GM12878 (cell line): Measurements from ENCODE around the gene CACNA1B. TPM values are rescaled to one million over a fixed set of nuclear protein-coding genes. Genes with fewer than 3 reads are reported as not detected.

Experiments
- ATAC-seq: fragments of 200-7000 bp; cut with Tn5 transposase; 3 replicates; pipeline ENCODE4 v1.9.1; 2020; ENCODE audit warnings: mild to moderate bottlenecking, moderate library complexity
- BruUV-seq: library from RNA; stranded (reverse); fragments of 400-500 nt; replicated peaks from 2 replicates; lab custom pipeline; 2021; lab: Mats Ljungman, UMichigan
- CTCF ChIA-PET: fragments of 300-600 bp; sonication (Branson Sonifier 250); formaldehyde crosslinking; extraction: SDS; loops from one replicate; lab custom pipeline; 2021; ENCODE audit warnings: inconsistent platforms; lab: Yijun Ruan, JAX
- POLR2A ChIA-PET: fragments of 350-600 bp; formaldehyde crosslinking; extraction: SDS; loops from one replicate; lab custom pipeline; 2021; ENCODE audit warnings: inconsistent platforms; lab: Charles Lee
- RAD21 ChIA-PET: fragments of 300-600 bp; sonication (Branson Sonifier 250); formaldehyde crosslinking; loops from one replicate; lab custom pipeline; 2023; ENCODE audit warnings: antibody characterized with exemption; ENCODE audit not compliant: unreplicated experiment; lab: Charles Lee
- SMC1A ChIA-PET: fragments of 300-600 bp; sonication (Branson Sonifier 250); formaldehyde crosslinking; loops from one replicate; lab custom pipeline; 2023; ENCODE audit not compliant: unreplicated experiment, uncharacterized antibody; lab: Charles Lee
- DNase-seq: peaks from one replicate; pipeline ENCODE4 v3.0.0-alpha.2; 2011; ENCODE audit warnings: low read depth, low spot score
- FAIRE-seq: peaks from 3 replicates; lab custom pipeline; 2011; peaks lifted over from hg19 to GRCh38; lab: Jason Lieb, UNC
- H2AFZ ChIP-seq: 2 replicates; pipeline ENCODE4 v1.6.0; 2011; ENCODE audit warnings: low read depth, low read length, control low read depth; ENCODE audit not compliant: control insufficient read depth
- H3K27ac ChIP-seq: 2 replicates; pipeline ENCODE4 v1.5.1; 2011; ENCODE audit warnings: control low read depth; ENCODE audit not compliant: control insufficient read depth, insufficient read depth
- H3K27me3 ChIP-seq, 2 experiments: replicated peaks in 1 of 2; 2 replicates each; pipeline versions ENCODE4 v1.6.0 to v1.6.1; 2011; ENCODE audit warnings: low read length in 1 of 2; ENCODE audit not compliant: control insufficient read depth in 2 of 2, insufficient read depth in 2 of 2
- H3K36me3 ChIP-seq, 2 experiments: 2 replicates each; pipeline ENCODE4 v1.5.1; 2011; ENCODE audit warnings: low read length in 1 of 2; ENCODE audit not compliant: control insufficient read depth in 2 of 2, insufficient read depth in 2 of 2
- H3K4me1 ChIP-seq: 2 replicates; pipeline ENCODE4 v1.6.1; 2011; ENCODE audit warnings: mild to moderate bottlenecking, low read length, moderate library complexity, mixed read lengths; ENCODE audit not compliant: control insufficient read depth, insufficient read depth
- H3K4me2 ChIP-seq: 2 replicates; pipeline ENCODE4 v1.6.0; 2011; ENCODE audit warnings: control low read depth; ENCODE audit not compliant: control insufficient read depth, insufficient read depth
- H3K4me3 ChIP-seq: fragments of 200-600 bp; sonication (generic); 2 replicates; pipeline ENCODE4 v1.5.1; 2016
- H3K79me2 ChIP-seq: 2 replicates; pipeline ENCODE4 v1.6.0; 2011; ENCODE audit warnings: low read length; ENCODE audit not compliant: control insufficient read depth, insufficient read depth
- H3K9ac ChIP-seq: 2 replicates; pipeline ENCODE4 v1.8.0; 2011; ENCODE audit warnings: low read length, control low read depth, mixed read lengths; ENCODE audit not compliant: control insufficient read depth, insufficient read depth
- H3K9me3 ChIP-seq: replicated peaks from 3 replicates; pipeline ENCODE4 v1.5.1; 2011; ENCODE audit warnings: mild to moderate bottlenecking, low read length; ENCODE audit not compliant: control insufficient read depth, insufficient read depth
- H4K20me1 ChIP-seq: 2 replicates; pipeline ENCODE4 v1.6.0; 2011; ENCODE audit not compliant: control insufficient read depth, insufficient read depth
- ATF7 ChIP-seq: fragments of 450-650 bp; IDR thresholded peaks from 2 replicates; pipeline ENCODE4 v1.6.1; 2016; ENCODE audit warnings: low read depth, mild to moderate bottlenecking
- CEBPB ChIP-seq, 2 experiments: fragments of 150-350 bp in 1 of 2; IDR thresholded peaks; 2 replicates each; pipeline ENCODE4 v1.6.1; 2012 to 2014; ENCODE audit warnings: low read depth in 2 of 2, low read length in 2 of 2, borderline replicate concordance in 1 of 2, inconsistent platforms in 1 of 2
- FOS ChIP-seq: IDR thresholded peaks from 3 replicates; pipeline ENCODE4 v1.6.1; 2011; ENCODE audit warnings: borderline replicate concordance; ENCODE audit not compliant: insufficient read length; ENCODE audit errors: extremely low read depth
- IKZF2 ChIP-seq, 2 experiments: fragments of 450-650 bp; IDR thresholded peaks; 2 replicates each; pipeline ENCODE4 v1.6.1; 2017; ENCODE audit warnings: mild to moderate bottlenecking in 2 of 2, moderate library complexity in 2 of 2
- LARP7 ChIP-seq: fragments of 450-650 bp; IDR thresholded peaks from 2 replicates; pipeline ENCODE4 v1.6.1; 2017; ENCODE audit warnings: mild to moderate bottlenecking
- MEF2A ChIP-seq: IDR thresholded peaks from 2 replicates; pipeline ENCODE4 v1.6.1; 2011; ENCODE audit warnings: low read depth, mild to moderate bottlenecking, low read length, moderate library complexity; ENCODE audit not compliant: insufficient read depth
- MXI1 ChIP-seq: fragments of 150-350 bp; IDR thresholded peaks from 2 replicates; pipeline ENCODE4 v1.6.1; 2011; ENCODE audit warnings: low read depth, mild to moderate bottlenecking, inconsistent platforms, low read length, improper control_type of control experiment
- NFIC ChIP-seq: IDR thresholded peaks from 2 replicates; pipeline ENCODE4 v1.6.1; 2012; ENCODE audit warnings: low read depth, mild to moderate bottlenecking, inconsistent platforms, low read length, moderate library complexity
- POLR2A ChIP-seq: IDR thresholded peaks from 2 replicates; pipeline ENCODE4 v1.6.1; 2011; ENCODE audit warnings: low read depth, mild to moderate bottlenecking, low read length
- SIN3A ChIP-seq: IDR thresholded peaks from 2 replicates; pipeline ENCODE4 v1.6.1; 2012; ENCODE audit warnings: low read depth, low read length, improper control_type of control experiment
- SUZ12 ChIP-seq: fragments of 200-600 bp; sonication (generic); IDR thresholded peaks from one replicate; pipeline ENCODE4 v1.6.1; 2018; ENCODE audit warnings: antibody characterized with exemption, mild to moderate bottlenecking; ENCODE audit not compliant: unreplicated experiment
- ZNF274 ChIP-seq: IDR thresholded peaks from one replicate; pipeline ENCODE4 v1.8.0; 2011; ENCODE audit not compliant: insufficient read length, insufficient read depth
- WGBS: methylation state at CpG from one replicate; pipeline ENCODE4 v1.1.6; 2016; ENCODE audit warnings: low lambda C conversion rate; ENCODE audit not compliant: insufficient replicate concordance, insufficient coverage; ENCODE audit errors: missing lambda C conversion rate; 5-methylcytosine and 5-hydroxymethylcytosine counted together
- in situ Hi-C: fragments of 300-500 bp; cut with MboI; formaldehyde crosslinking; loops from 9 replicates; pipeline ENCODE4 v1.14.3; 2018; ENCODE audit warnings: mixed read lengths
- intact Hi-C: fragments of 100-400 bp; cut with micrococcal nuclease; formaldehyde crosslinking; loops from one replicate; pipeline ENCODE4 v1.14.2; 2022; ENCODE audit not compliant: unreplicated experiment
- polyA plus RNA-seq, 11 experiments: library from polyadenylated mRNA; depleted of rRNA in 4 of 11; unstranded in 6 of 11; stranded (reverse) in 5 of 11; fragments of >200 nt; fragmentation: Nextera tagmentation in 4 of 11; fragmentation: Illumina TruSeq in 1 of 11; extraction: Ambion mirVana in 4 of 11; extraction: Trizol in 1 of 11; gene quantifications; 1 replicate in 1 of 11; 2 replicates in 10 of 11; pipeline versions ENCODE4 v1.2.1 to v1.2.3, GENCODE V29; 2011 to 2016; ENCODE audit warnings: inconsistent platforms in 2 of 11, missing spikeins in 2 of 11, low read depth in 1 of 11
- total RNA-seq, 4 experiments: library from RNA; depleted of rRNA in 3 of 4; stranded (reverse); fragments of >200 nt in 3 of 4; fragmentation: Illumina TruSeq in 1 of 4; extraction: Trizol in 1 of 4; gene quantifications; 2 replicates each; pipeline versions ENCODE4 v1.2.1 to v1.2.3, GENCODE V29; 2013 to 2021
- TF ChIP-seq, protein P1 (sequence below): fragments of 150-350 bp; IDR thresholded peaks from 2 replicates; pipeline ENCODE4 v1.6.1; 2014; ENCODE audit warnings: mild to moderate bottlenecking, low read depth, low read length
- TF ChIP-seq, protein P2 (sequence below): fragments of 450-650 bp; IDR thresholded peaks from 2 replicates; pipeline ENCODE4 v1.6.1; 2016; ENCODE audit warnings: mild to moderate bottlenecking
- TF ChIP-seq, protein P3 (sequence below): fragments of 450-650 bp; conservative IDR thresholded peaks from 2 replicates; pipeline ENCODE4 v1.6.1; 2017; ENCODE audit warnings: mild to moderate bottlenecking, moderate library complexity

The CACNA1B gene
- total and polyA plus RNA-seq, 10 of the 15 experiments (the other 5 are each of a cell fraction or from before 2014, with no cell fraction given): 0.01 to 0.03 (median 0.01) TPM; not detected in 7

DNA sequence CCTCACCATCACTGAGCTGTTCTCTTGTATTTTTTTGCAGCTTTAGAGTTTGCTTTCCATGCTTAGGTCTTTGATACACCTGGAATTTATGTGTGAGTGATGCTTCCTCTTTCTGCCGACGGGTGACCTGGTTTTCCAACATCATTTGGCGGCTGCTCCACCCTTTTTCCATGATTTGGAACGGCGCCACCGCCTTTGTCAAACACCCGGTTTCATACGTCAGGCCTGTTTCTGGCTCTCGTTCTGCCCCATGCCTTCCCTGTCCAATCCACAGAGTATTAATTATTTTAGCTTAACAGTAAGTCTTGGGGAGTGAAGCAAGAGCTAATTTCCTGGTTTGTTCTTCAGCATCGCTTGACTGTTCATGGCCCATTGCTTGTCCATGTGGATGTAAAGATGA, 30.2 kb downstream of the CACNA1B start:
- H3K79me2 ChIP-seq: no peaks in the 10 kb centered on the region
- intact Hi-C loops (no loop called here), in situ Hi-C loops (no loop called here)
- no peak for TF ChIP-seq IKZF2 (IDR thresholded peaks at IDR 0.05)
- TF ChIP-seq ZNF274: no peak
- TF ChIP-seq, protein P1, sequence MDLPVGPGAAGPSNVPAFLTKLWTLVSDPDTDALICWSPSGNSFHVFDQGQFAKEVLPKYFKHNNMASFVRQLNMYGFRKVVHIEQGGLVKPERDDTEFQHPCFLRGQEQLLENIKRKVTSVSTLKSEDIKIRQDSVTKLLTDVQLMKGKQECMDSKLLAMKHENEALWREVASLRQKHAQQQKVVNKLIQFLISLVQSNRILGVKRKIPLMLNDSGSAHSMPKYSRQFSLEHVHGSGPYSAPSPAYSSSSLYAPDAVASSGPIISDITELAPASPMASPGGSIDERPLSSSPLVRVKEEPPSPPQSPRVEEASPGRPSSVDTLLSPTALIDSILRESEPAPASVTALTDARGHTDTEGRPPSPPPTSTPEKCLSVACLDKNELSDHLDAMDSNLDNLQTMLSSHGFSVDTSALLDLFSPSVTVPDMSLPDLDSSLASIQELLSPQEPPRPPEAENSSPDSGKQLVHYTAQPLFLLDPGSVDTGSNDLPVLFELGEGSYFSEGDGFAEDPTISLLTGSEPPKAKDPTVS: no peak
- no peak for TF ChIP-seq ATF7
- no peak for TF ChIP-seq LARP7
- TF ChIP-seq SUZ12: no peak
- TF ChIP-seq MXI1: no peak
- no peak for TF ChIP-seq SIN3A
- no peak for TF ChIP-seq MEF2A
- TF ChIP-seq CEBPB (IDR thresholded peaks at IDR 0.05; ENCODE audit: borderline replicate concordance in 1 of 2, low read depth in 2 of 2, low read length in 2 of 2): no peak
- TF ChIP-seq, protein P2, sequence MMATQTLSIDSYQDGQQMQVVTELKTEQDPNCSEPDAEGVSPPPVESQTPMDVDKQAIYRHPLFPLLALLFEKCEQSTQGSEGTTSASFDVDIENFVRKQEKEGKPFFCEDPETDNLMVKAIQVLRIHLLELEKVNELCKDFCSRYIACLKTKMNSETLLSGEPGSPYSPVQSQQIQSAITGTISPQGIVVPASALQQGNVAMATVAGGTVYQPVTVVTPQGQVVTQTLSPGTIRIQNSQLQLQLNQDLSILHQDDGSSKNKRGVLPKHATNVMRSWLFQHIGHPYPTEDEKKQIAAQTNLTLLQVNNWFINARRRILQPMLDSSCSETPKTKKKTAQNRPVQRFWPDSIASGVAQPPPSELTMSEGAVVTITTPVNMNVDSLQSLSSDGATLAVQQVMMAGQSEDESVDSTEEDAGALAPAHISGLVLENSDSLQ: no peak
- TF ChIP-seq FOS: no peak
- TF ChIP-seq, protein P3, sequence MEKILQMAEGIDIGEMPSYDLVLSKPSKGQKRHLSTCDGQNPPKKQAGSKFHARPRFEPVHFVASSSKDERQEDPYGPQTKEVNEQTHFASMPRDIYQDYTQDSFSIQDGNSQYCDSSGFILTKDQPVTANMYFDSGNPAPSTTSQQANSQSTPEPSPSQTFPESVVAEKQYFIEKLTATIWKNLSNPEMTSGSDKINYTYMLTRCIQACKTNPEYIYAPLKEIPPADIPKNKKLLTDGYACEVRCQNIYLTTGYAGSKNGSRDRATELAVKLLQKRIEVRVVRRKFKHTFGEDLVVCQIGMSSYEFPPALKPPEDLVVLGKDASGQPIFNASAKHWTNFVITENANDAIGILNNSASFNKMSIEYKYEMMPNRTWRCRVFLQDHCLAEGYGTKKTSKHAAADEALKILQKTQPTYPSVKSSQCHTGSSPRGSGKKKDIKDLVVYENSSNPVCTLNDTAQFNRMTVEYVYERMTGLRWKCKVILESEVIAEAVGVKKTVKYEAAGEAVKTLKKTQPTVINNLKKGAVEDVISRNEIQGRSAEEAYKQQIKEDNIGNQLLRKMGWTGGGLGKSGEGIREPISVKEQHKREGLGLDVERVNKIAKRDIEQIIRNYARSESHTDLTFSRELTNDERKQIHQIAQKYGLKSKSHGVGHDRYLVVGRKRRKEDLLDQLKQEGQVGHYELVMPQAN: no peak
- no peak for TF ChIP-seq NFIC
- TF ChIP-seq POLR2A: no peak
- BruUV-seq: no TSS peak
- no peaks in the 10 kb centered on the region; a peak in 1 of 4 replicates for H3K27me3 ChIP-seq
- H3K4me3 ChIP-seq: no peak overlapping the region
- ATAC-seq (no peak), FAIRE-seq (no peak), DNase-seq (no peak)
- H3K27ac ChIP-seq: no peak overlapping the region
- H3K36me3 ChIP-seq: no peaks in the 10 kb centered on the region
- WGBS: 35% methylated on average over 10 of the region's 10 CpGs
- no peak overlapping the region for H3K4me2 ChIP-seq
- H2AFZ ChIP-seq: no peak overlapping the region
- ChIA-PET RAD21 (no interaction called here), CTCF (no interaction called here), POLR2A (no interaction called here), SMC1A (no interaction called here)
- H3K9ac ChIP-seq: no peak overlapping the region
- H3K9me3 ChIP-seq: no peaks in the 10 kb centered on the region
- no peaks in the 10 kb centered on the region for H3K4me1 ChIP-seq
- no peaks in the 10 kb centered on the region for H4K20me1 ChIP-seq
